Measurements from ENCODE around the gene CPNE2. TPM values are rescaled to one million over a fixed set of nuclear protein-coding genes. Genes with fewer than 3 reads are reported as not detected.

CPNE2 gene
- total RNA-seq, 4 donors from 2014 or later, result 21.6 to 43.0 (median 34.9) TPM

DNA sequence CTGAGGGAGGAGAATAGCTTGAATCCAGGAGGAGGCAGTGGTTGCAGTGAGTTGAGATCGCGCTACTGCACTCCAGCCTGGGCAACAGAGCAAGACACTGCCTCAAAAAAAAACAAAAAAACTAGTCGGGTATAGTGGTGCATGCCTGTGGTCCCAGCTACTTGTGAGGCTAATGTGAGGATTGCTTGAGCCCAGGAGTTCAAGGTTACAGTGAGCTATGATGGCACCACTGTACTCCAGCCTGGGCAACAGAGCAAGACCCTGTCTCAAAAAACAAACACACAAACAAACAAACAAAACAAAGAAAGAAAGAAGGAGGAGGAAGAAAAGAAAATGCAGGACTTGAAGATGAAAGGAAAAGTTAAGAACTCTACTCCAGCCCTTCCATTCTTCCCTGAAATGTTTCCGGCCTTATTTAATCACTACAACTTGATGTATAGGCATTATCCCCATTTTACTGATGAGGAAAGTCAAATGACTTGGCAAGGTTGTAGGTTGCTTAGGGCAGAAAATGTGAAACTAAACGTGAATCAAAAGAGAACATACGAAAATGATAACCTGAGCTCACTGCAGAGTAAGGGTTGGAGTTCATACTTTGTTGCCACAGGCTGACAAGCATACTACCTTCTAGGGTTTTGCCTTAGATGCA lies 63.4 kb downstream of the CPNE2 start:
- H3K27me3 ChIP-seq, result no peaks in the 10 kb centered on the region
- no peaks in the 10 kb centered on the region for H3K9me3 ChIP-seq
- intact Hi-C loops (cut with DNase I), result no loop called here
- H3K36me3 ChIP-seq, result peaks cover 32 to 85% (median 69%) of the 10 kb centered on the region in 4 donors
- H3K4me1 ChIP-seq, result peaks cover 0 to 5% (median 0%) of the 10 kb centered on the region in 4 donors
- TF ChIP-seq POLR2AphosphoS5 (IDR thresholded peaks at IDR 0.05), result no peak
- TF ChIP-seq, protein P1, sequence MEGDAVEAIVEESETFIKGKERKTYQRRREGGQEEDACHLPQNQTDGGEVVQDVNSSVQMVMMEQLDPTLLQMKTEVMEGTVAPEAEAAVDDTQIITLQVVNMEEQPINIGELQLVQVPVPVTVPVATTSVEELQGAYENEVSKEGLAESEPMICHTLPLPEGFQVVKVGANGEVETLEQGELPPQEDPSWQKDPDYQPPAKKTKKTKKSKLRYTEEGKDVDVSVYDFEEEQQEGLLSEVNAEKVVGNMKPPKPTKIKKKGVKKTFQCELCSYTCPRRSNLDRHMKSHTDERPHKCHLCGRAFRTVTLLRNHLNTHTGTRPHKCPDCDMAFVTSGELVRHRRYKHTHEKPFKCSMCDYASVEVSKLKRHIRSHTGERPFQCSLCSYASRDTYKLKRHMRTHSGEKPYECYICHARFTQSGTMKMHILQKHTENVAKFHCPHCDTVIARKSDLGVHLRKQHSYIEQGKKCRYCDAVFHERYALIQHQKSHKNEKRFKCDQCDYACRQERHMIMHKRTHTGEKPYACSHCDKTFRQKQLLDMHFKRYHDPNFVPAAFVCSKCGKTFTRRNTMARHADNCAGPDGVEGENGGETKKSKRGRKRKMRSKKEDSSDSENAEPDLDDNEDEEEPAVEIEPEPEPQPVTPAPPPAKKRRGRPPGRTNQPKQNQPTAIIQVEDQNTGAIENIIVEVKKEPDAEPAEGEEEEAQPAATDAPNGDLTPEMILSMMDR (IDR thresholded peaks at IDR 0.05), result no peak
- no peak for TF ChIP-seq POLR2A (IDR thresholded peaks at IDR 0.05; ENCODE audit: low read depth)
- TF ChIP-seq EP300 (IDR thresholded peaks at IDR 0.05), result no peak
- no peak overlapping the region for H3K4me3 ChIP-seq
- no peak overlapping the region for H3K27ac ChIP-seq (replicated peaks in 1 of 4)
- 92% methylated on average over 6 of the region's 6 CpGs for WGBS
- DNase-seq (ENCODE audit: extremely low spot score), result no peak

DNA sequence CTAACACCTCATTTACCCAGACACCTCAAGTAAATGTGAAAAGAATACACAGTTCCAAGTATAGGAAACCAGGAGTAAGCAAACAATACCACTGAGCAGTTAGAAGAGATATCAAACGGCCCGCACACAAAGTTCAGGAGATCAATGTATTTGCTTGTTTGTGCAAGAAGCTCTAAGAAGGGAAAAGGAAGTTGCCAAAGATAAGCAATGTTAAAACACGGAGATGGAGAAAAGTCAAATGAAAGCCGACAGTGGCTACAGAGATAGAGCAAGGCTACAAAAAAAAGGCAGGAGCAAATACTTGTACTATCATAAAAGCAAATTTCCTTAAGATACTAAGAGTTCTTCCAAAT lies 63.9 kb downstream of the CPNE2 start:
- Histone ChIP-seq H3K9me3 (no peaks in the 10 kb centered on the region), H3K36me3 (peaks cover 32 to 88% (median 71%) of the 10 kb centered on the region in 4 donors), H3K4me3 (no peak overlapping the region), H3K27me3 (no peaks in the 10 kb centered on the region), H3K4me1 (peaks cover 0 to under 1% (median 0%) of the 10 kb centered on the region in 4 donors), H3K27ac (replicated peaks in 1 of 4) (no peak overlapping the region)
- intact Hi-C loops (cut with DNase I), result no loop called here
- TF ChIP-seq POLR2A (IDR thresholded peaks at IDR 0.05; ENCODE audit: low read depth), result no peak
- DNase-seq (ENCODE audit: extremely low spot score), result no peak
- WGBS, result 72% methylated on average over 4 of the region's 4 CpGs

DNA sequence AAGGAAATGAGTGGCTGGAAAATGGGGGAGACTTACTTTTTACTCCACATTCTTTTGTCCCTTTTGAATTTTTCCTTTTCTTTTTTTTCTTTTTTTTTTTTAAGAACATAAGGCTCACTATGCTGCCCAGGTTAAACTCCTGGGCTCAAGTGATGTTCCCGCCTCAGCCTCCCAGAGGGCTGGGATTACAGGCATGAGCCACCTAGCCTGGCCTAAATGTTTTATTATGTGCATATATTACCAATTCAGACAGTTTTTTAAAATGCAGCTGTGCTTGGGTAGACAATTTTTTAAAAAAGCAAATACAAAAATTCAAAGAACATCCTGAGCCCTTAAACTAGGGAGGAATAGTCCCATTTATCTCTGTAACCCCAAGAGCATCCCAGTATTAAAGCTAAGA lies 65.2 kb downstream of the CPNE2 start:
- no peak for DNase-seq (ENCODE audit: extremely low spot score)
- Histone ChIP-seq H3K9me3 (no peaks in the 10 kb centered on the region), H3K27ac (replicated peaks in 1 of 4) (no peak overlapping the region), H3K4me1 (no peaks in the 10 kb centered on the region), H3K27me3 (no peaks in the 10 kb centered on the region), H3K36me3 (peaks cover 41 to 91% (median 70%) of the 10 kb centered on the region in 4 donors), H3K4me3 (no peak overlapping the region)
- no peak for TF ChIP-seq EP300 (IDR thresholded peaks at IDR 0.05)
- no peak for TF ChIP-seq POLR2AphosphoS5 (IDR thresholded peaks at IDR 0.05)
- TF ChIP-seq POLR2A (IDR thresholded peaks at IDR 0.05; ENCODE audit: low read depth), result no peak
- TF ChIP-seq, protein P1 (IDR thresholded peaks at IDR 0.05), result no peak
- intact Hi-C loops (cut with DNase I), result no loop called here
- 95% methylated on average over 1 of the region's 1 CpG for WGBS

DNA sequence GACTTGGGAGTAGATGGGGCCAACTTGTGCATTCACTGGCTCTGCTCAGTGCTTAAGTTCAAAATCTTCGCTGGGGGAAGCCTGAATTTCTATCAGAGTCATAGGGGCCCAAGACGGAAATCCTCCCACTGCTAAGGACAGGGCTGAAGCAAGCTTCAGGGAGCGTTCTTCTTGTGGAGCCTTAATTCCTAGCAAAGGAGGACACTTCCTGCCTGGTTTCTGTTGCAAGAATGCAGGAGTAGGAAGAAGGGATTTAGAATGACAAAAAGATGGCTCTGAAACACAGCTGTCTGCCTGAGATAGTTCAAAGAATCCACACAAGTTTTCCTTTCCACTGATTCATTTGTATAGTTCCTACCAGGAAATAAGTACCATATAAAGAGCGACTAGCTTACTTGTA lies 67.1 kb downstream of the CPNE2 start:
- Histone ChIP-seq H3K4me1 (no peaks in the 10 kb centered on the region), H3K4me3 (no peak overlapping the region), H3K27ac (replicated peaks in 1 of 4) (no peak overlapping the region), H3K36me3 (peaks cover 43 to 91% (median 69%) of the 10 kb centered on the region in 4 donors), H3K9me3 (no peaks in the 10 kb centered on the region), H3K27me3 (no peaks in the 10 kb centered on the region)
- TF ChIP-seq, protein P1 (IDR thresholded peaks at IDR 0.05), result no peak
- TF ChIP-seq POLR2AphosphoS5 (IDR thresholded peaks at IDR 0.05) (no peak), POLR2A (IDR thresholded peaks at IDR 0.05; ENCODE audit: low read depth) (no peak), EP300 (IDR thresholded peaks at IDR 0.05) (no peak)
- intact Hi-C loops (cut with DNase I), result no loop called here
- no peak for DNase-seq (ENCODE audit: extremely low spot score)
- WGBS, result 82% methylated on average over 4 of the region's 4 CpGs

DNA sequence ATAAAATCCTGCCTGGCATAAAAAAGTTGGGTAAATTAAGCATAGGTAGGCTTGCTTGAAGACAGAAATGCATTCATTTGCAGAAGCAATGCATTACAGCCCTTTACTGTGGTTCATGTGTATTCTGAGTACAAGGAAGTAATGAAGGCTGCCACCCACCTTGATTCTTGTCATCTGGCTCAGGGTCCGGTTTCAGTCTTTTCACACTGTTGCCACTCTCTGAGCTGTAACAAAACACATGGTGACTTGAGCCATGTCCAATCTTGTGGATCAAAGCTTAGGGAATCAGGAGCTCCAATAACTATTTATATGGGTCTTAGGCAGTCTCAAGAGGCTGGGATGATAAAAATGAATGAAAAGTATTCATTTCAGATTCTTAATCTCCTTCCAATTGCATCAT lies 71.5 kb downstream of the CPNE2 start:
- intact Hi-C loops (cut with DNase I), result no loop called here
- Histone ChIP-seq H3K27me3 (no peaks in the 10 kb centered on the region), H3K4me3 (no peak overlapping the region), H3K36me3 (peaks cover 52 to 84% (median 60%) of the 10 kb centered on the region in 4 donors), H3K9me3 (no peaks in the 10 kb centered on the region), H3K4me1 (peaks cover 0 to 14% (median 8%) of the 10 kb centered on the region in 4 donors), H3K27ac (replicated peaks in 1 of 4) (no peak overlapping the region)
- WGBS, result 29% methylated on average over 1 of the region's 1 CpG
- TF ChIP-seq EP300 (IDR thresholded peaks at IDR 0.05) (no peak), POLR2A (IDR thresholded peaks at IDR 0.05; ENCODE audit: low read depth) (no peak), POLR2AphosphoS5 (IDR thresholded peaks at IDR 0.05) (no peak)
- TF ChIP-seq, protein P1 (IDR thresholded peaks at IDR 0.05), result no peak
- no peak for DNase-seq (ENCODE audit: extremely low spot score)
